ENCODE measurements around the gene C7orf57. TPM values are rescaled to one million over a fixed set of nuclear protein-coding genes. Genes with fewer than 3 reads are reported as not detected.

The C7orf57 gene
- total RNA-seq = under 0.01 TPM in 1 of 2 replicates, not detected in the other

DNA sequence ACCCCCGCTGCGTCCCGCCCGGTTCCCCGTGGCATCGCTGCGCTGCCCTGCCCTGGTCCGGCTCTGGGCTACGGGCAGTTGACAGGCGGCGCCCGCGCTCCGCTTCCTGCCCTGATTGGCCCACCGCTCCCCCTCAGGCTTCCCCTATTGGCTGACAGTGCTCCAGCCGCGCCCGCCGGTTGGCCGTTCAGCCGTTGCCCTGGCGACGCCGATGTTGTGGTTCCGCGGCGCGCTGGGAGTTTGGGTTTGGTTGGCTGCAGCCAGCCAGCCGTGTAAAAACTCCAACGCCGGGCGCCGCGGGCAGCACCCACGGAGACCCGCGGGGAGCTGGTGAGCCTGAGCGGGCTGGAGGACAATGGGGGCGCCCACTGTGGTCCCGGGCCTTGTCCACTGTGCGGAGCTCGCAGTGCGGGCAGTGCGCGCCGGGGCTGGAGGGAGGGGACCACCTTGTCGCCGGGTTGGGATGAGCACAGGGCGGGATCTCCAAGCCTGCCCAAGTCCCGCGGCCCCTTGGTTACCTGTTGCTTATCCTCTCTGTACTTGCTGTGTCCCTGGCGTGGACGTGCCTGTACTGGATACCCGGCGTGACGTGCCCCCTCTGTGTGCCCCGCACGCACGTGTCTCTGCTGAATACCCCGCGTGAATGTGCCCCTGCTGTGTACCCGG, at the start of gene C7orf57:
Gene C7orf57 (plus strand): TSS at position 243 of the 666 bp plus-strand sequence. CDS start 766 bp downstream, outside the sequence.

GRCh38 chr7:48028938-48029337, 6.4 kb upstream of the C7orf57 start, which contains the start of gene SUN3:
SUN3 (minus strand) TSS chr7:48029107; CDS start chr7:48028938, 169 bp downstream.

GRCh38 chr7:48089046-48090003, 54.0 kb downstream of the C7orf57 start, which contains the start of gene UPP1:
UPP1 (plus strand) TSS chr7:48089265; CDS start chr7:48094784, 5,519 bp downstream.

Other genes starting within 250 kb of the C7orf57 start
- gene PKD1L1, start 87.1 kb upstream of the C7orf57 start, total RNA-seq = 0.32 and 1.2 TPM in 2 replicates
- 14.9 and 31.2 TPM in 2 replicates for gene HUS1, start 55.9 kb upstream of the C7orf57 start, total RNA-seq
- gene SUN3, start 6.4 kb upstream of the C7orf57 start, total RNA-seq = not detected in 2 replicates
- gene UPP1, start 53.7 kb downstream of the C7orf57 start, total RNA-seq = 18.7 and 21.8 TPM in 2 replicates
- under 0.01 TPM in 2 replicates for gene ABCA13, start 135.9 kb downstream of the C7orf57 start, total RNA-seq

Data from epithelial cell of umbilical artery (primary cell).